Naive thymus-derived CD4-positive, alpha-beta T cell (primary cell): ENCODE results near the gene GIGYF2. TPM values are rescaled to one million over a fixed set of nuclear protein-coding genes. Genes with fewer than 3 reads are reported as not detected.

Experiments
- ATAC-seq: fragments of 150-1000 bp; cut with Tn5 transposase; 2 replicates; pipeline ENCODE4 v1.10.0; 2021; ENCODE audit warnings: mild to moderate bottlenecking, moderate library complexity
- CTCF ChIA-PET: fragments of 350-600 bp; sonication (Branson Sonifier 250); formaldehyde crosslinking; loops from one replicate; lab custom pipeline; 2021; ENCODE audit warnings: antibody characterized with exemption; lab: Charles Lee
- POLR2A ChIA-PET: fragments of 350-600 bp; sonication (Branson Sonifier 250); formaldehyde crosslinking; loops from one replicate; lab custom pipeline; 2021; ENCODE audit warnings: antibody characterized with exemption, inconsistent platforms; lab: Charles Lee
- DNase-seq, 9 donors: peaks; one replicate each; pipeline versions ENCODE4 v3.0.0 to v3.0.0-alpha.2; 2020 to 2022; ENCODE audit warnings: mixed read lengths in 1 of 9
- H3K27ac ChIP-seq: one replicate; pipeline ENCODE4 v1.7.0; 2013; ENCODE audit warnings: mild to moderate bottlenecking, low read depth, low read length, moderate library complexity
- H3K27me3 ChIP-seq, 2 donors: one replicate each; pipeline ENCODE4 v1.7.0; 2013; ENCODE audit warnings: low read length in 2 of 2, mild to moderate bottlenecking in 2 of 2, moderate library complexity in 2 of 2; ENCODE audit not compliant: control insufficient read depth in 2 of 2, insufficient read depth in 2 of 2
- H3K36me3 ChIP-seq, 3 experiments: 1 replicate in 2 of 3; 2 replicates in 1 of 3; pipeline ENCODE4 v1.7.0; 2013; ENCODE audit warnings: low read length in 3 of 3, mild to moderate bottlenecking in 3 of 3, moderate library complexity in 1 of 3; ENCODE audit not compliant: insufficient read depth in 3 of 3, control insufficient read depth in 2 of 3
- H3K4me1 ChIP-seq, 2 donors: one replicate each; pipeline ENCODE4 v1.7.0; 2013; ENCODE audit warnings: low read length in 2 of 2, mild to moderate bottlenecking in 2 of 2, moderate library complexity in 1 of 2; ENCODE audit not compliant: control insufficient read depth in 2 of 2, insufficient read depth in 2 of 2
- H3K4me3 ChIP-seq: 2 replicates; pipeline ENCODE4 v1.7.0; 2013; ENCODE audit warnings: mild to moderate bottlenecking, low read length
- H3K9me3 ChIP-seq, 3 experiments: 1 replicate in 2 of 3; 2 replicates in 1 of 3; pipeline ENCODE4 v1.7.0; 2013; ENCODE audit warnings: low read length in 3 of 3; ENCODE audit not compliant: control insufficient read depth in 2 of 3
- H3K27ac Mint-ChIP-seq, 9 donors: one replicate each; pipeline ENCODE4 v1.8.0; 2020 to 2022; ENCODE audit warnings: mixed read lengths in 9 of 9, mild to moderate bottlenecking in 8 of 9, moderate library complexity in 5 of 9, inconsistent platforms in 2 of 9
- H3K27me3 Mint-ChIP-seq, 5 donors: one replicate each; pipeline ENCODE4 v1.8.0; 2021 to 2022; ENCODE audit warnings: mixed read lengths in 5 of 5, mild to moderate bottlenecking in 1 of 5
- H3K36me3 Mint-ChIP-seq, 5 donors: one replicate each; pipeline ENCODE4 v1.8.0; 2020 to 2022; ENCODE audit warnings: mixed read lengths in 5 of 5, mild to moderate bottlenecking in 3 of 5, inconsistent platforms in 1 of 5
- H3K4me1 Mint-ChIP-seq, 7 donors: one replicate each; pipeline ENCODE4 v1.8.0; 2020 to 2022; ENCODE audit warnings: mixed read lengths in 7 of 7, mild to moderate bottlenecking in 3 of 7, inconsistent platforms in 1 of 7
- H3K4me3 Mint-ChIP-seq, 10 donors: one replicate each; pipeline ENCODE4 v1.8.0; 2020 to 2022; ENCODE audit warnings: mild to moderate bottlenecking in 10 of 10, mixed read lengths in 10 of 10, moderate library complexity in 6 of 10, inconsistent platforms in 2 of 10
- H3K9me3 Mint-ChIP-seq, 11 donors: one replicate each; pipeline ENCODE4 v1.8.0; 2020 to 2022; ENCODE audit warnings: mixed read lengths in 11 of 11, mild to moderate bottlenecking in 4 of 11, inconsistent platforms in 1 of 11, moderate library complexity in 1 of 11
- intact Hi-C, 2 donors: fragments of 100-400 bp; cut with micrococcal nuclease; formaldehyde crosslinking; loops; one replicate each; pipeline ENCODE4 v1.15.1; 2023
- polyA plus RNA-seq, 2 donors: library from polyadenylated mRNA; unstranded; fragments of 300-500 nt; fragmentation: Illumina TruSeq; gene quantifications; one replicate each; pipeline ENCODE4 v1.2.3, GENCODE V29; 2021
- total RNA-seq, 6 experiments: library from RNA in 5 of 6; stranded (reverse) in 5 of 6; gene quantifications; 1 replicate in 5 of 6; 2 replicates in 1 of 6; pipeline ENCODE4 v1.2.3 and lab custom pipeline; 2021 to 2026

Gene GIGYF2
- total and polyA plus RNA-seq, 7 experiments from 2014 or later = 25.3 to 82.8 (median 72.3) TPM

- peaks cover 0 to 4% (median 0%) of the 10 kb centered on the region in 5 donors for H3K27me3 Mint-ChIP-seq
- DNase-seq (no peak), ATAC-seq (no peak)
- Histone ChIP-seq H3K27ac (no peak overlapping the region), H3K4me3 (no peak overlapping the region), H3K9me3 (no peaks in the 10 kb centered on the region), H3K4me1 (no peaks in the 10 kb centered on the region), H3K27me3 (no peaks in the 10 kb centered on the region), H3K36me3 (no peaks in the 10 kb centered on the region)
- H3K9me3 Mint-ChIP-seq = peaks cover 0 to 4% (median 0%) of the 10 kb centered on the region in 11 donors
- H3K36me3 Mint-ChIP-seq = peaks cover 0 to 4% (median 0%) of the 10 kb centered on the region in 5 donors
- CTCF ChIA-PET = no interaction called here
- POLR2A ChIA-PET = no interaction called here
- H3K4me3 Mint-ChIP-seq = no peak overlapping the region
- intact Hi-C loops = no loop called here
- H3K27ac Mint-ChIP-seq = no peak overlapping the region
- H3K4me1 Mint-ChIP-seq = peaks cover 0 to 7% (median 0%) of the 10 kb centered on the region in 7 donors
Observed at GRCh38 chr2:232659359-232659758, 37.8 kb upstream of the GIGYF2 start.

DNA sequence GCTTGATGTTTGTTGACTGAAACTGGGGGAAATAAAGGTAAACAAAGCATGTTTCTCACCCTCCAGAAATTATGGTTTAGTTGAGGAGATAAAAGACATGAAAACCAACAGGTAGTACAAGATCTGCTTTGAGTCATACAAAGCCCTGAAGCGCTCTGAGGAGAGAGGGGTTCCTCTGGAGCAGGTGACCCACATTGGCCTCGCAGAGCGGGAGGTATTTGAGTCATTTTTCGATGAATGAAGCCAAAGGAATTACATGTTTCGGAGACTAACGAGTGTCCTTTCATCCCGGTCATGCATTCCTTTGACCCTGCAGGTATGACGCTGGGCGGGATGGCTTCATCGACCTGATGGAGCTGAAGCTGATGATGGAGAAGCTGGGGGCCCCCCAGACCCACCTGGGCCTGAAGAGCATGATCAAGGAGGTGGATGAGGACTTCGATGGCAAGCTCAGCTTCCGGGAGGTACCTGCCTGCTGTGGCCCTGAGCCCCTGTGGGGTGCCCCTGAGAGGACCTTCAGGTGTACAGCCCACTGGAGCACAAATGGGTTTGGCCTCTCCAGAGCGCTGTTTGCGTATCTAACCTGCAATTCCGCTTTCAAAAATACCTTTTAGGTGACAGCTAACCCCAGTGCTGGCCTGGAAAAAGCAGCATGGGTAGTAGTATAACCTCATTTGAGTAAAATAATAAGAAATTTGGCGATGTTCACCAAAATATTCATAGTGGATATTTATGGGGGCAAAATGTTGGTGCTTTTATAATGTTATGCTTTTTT is 34.5 kb upstream of the GIGYF2 start:
- Mint-ChIP-seq H3K4me3 (no peak overlapping the region), H3K9me3 (peaks cover 0 to 4% (median 0%) of the 10 kb centered on the region in 11 donors), H3K36me3 (peaks cover 0 to 4% (median 0%) of the 10 kb centered on the region in 5 donors), H3K27me3 (no peaks in the 10 kb centered on the region), H3K27ac (no peak overlapping the region), H3K4me1 (peaks cover 0 to 5% (median 0%) of the 10 kb centered on the region in 7 donors)
- intact Hi-C loops = no loop called here
- no peak overlapping the region for H3K4me3 ChIP-seq
- H3K4me1 ChIP-seq = no peaks in the 10 kb centered on the region
- no peaks in the 10 kb centered on the region for H3K36me3 ChIP-seq
- H3K27me3 ChIP-seq = no peaks in the 10 kb centered on the region
- ATAC-seq (no peak), DNase-seq (no peak)
- CTCF ChIA-PET = no interaction called here
- H3K27ac ChIP-seq = no peak overlapping the region
- no peaks in the 10 kb centered on the region for H3K9me3 ChIP-seq
- POLR2A ChIA-PET = no interaction called here

- Histone ChIP-seq H3K27ac (no peak overlapping the region), H3K27me3 (no peaks in the 10 kb centered on the region), H3K36me3 (no peaks in the 10 kb centered on the region), H3K4me1 (no peaks in the 10 kb centered on the region), H3K9me3 (no peaks in the 10 kb centered on the region), H3K4me3 (no peak overlapping the region)
- ATAC-seq = no peak
- H3K27ac Mint-ChIP-seq = no peak overlapping the region
- intact Hi-C loops = no loop called here
- H3K4me3 Mint-ChIP-seq = no peak overlapping the region
- no peak for DNase-seq
- peaks cover 0 to under 1% (median 0%) of the 10 kb centered on the region in 5 donors for H3K36me3 Mint-ChIP-seq
- no peaks in the 10 kb centered on the region for H3K4me1 Mint-ChIP-seq
- ChIA-PET POLR2A (no interaction called here), CTCF (interaction anchor here (0.6 kb wide), 1 partner anchor 53 kb away, joined by 3 read pairs; no protein-coding TSS in a partner anchor)
- peaks cover 0 to 1% (median 0%) of the 10 kb centered on the region in 11 donors for H3K9me3 Mint-ChIP-seq
- H3K27me3 Mint-ChIP-seq = peaks cover 0 to 9% (median 4%) of the 10 kb centered on the region in 5 donors
Observed at GRCh38 chr2:232666051-232666805, 30.9 kb upstream of the GIGYF2 start.

DNA sequence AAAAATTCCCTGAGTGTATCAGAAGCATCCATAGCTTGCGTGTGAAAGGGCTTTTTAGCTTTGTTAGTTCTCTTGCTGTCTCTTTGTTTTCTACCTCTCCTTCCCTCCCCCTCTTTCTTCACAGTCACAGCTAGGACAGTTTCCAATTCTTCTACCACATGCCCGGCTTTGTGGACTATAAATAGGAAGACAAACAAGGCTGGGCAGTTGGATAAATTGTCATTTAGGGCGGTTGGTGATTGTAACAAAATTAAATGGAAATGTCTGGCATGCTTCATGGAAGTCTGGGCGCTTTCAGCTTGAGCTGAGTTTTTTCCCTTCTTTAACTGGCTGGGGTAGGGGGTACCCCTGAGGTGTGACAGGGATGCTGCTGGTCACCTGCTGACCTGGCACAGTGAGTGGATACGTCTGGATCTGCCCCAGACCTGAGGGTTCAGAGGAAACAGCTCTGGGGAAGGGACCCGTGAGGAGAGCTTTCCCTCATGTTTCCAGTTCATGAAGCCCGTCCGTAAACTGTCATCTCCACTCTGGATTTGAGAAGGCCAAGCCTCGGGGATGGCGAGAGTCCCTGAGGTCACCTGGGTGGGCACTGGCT is 29.0 kb upstream of the GIGYF2 start:
- Histone ChIP-seq H3K27me3 (no peaks in the 10 kb centered on the region), H3K36me3 (no peaks in the 10 kb centered on the region), H3K9me3 (no peaks in the 10 kb centered on the region), H3K4me1 (no peaks in the 10 kb centered on the region), H3K27ac (no peak overlapping the region), H3K4me3 (no peak overlapping the region)
- H3K4me3 Mint-ChIP-seq = no peak overlapping the region
- no peak overlapping the region for H3K27ac Mint-ChIP-seq
- intact Hi-C loops = loop anchor here in 1 of 2 donors (2.0 kb wide), 1 partner anchor 61 kb away; no protein-coding TSS in a partner anchor
- H3K9me3 Mint-ChIP-seq = no peaks in the 10 kb centered on the region
- POLR2A ChIA-PET = no interaction called here
- H3K36me3 Mint-ChIP-seq = no peaks in the 10 kb centered on the region
- no peaks in the 10 kb centered on the region for H3K4me1 Mint-ChIP-seq
- CTCF ChIA-PET = no interaction called here
- no peak for DNase-seq
- H3K27me3 Mint-ChIP-seq = peaks cover 0 to 9% (median 4%) of the 10 kb centered on the region in 5 donors
- no peak for ATAC-seq

GRCh38 chr2:232668805-232669444 is 28.2 kb upstream of the GIGYF2 start:
- Mint-ChIP-seq H3K27ac (no peak overlapping the region), H3K4me3 (no peak overlapping the region), H3K36me3 (no peaks in the 10 kb centered on the region), H3K9me3 (no peaks in the 10 kb centered on the region), H3K4me1 (no peaks in the 10 kb centered on the region), H3K27me3 (peaks cover 0 to 9% (median 4%) of the 10 kb centered on the region in 5 donors)
- no peak overlapping the region for H3K27ac ChIP-seq
- ATAC-seq (no peak), DNase-seq (no peak)
- H3K9me3 ChIP-seq = no peaks in the 10 kb centered on the region
- ChIA-PET CTCF (no interaction called here), POLR2A (no interaction called here)
- H3K4me3 ChIP-seq = no peak overlapping the region
- H3K36me3 ChIP-seq = no peaks in the 10 kb centered on the region
- H3K4me1 ChIP-seq = no peaks in the 10 kb centered on the region
- H3K27me3 ChIP-seq = no peaks in the 10 kb centered on the region
- intact Hi-C loops = loop anchor here in 1 of 2 donors (1.0 to 2.0 kb wide), 2 partner anchors 58 to 62 kb away; no protein-coding TSS in a partner anchor

- ATAC-seq = no peak
Observed at GRCh38 chr2:232672588-232672987, 24.5 kb upstream of the GIGYF2 start.

More at GRCh38 chr2:232672588-232672987, 24.5 kb upstream of the GIGYF2 start:
- H3K27ac ChIP-seq = no peak overlapping the region
- H3K27me3 Mint-ChIP-seq = peaks cover 0 to 17% (median 8%) of the 10 kb centered on the region in 5 donors
- ChIA-PET POLR2A (no interaction called here), CTCF (no interaction called here)
- no peaks in the 10 kb centered on the region for H3K36me3 Mint-ChIP-seq
- peaks cover 0 to 7% (median 0%) of the 10 kb centered on the region in 7 donors for H3K4me1 Mint-ChIP-seq
- H3K4me3 ChIP-seq = no peak overlapping the region
- no peaks in the 10 kb centered on the region for H3K27me3 ChIP-seq
- peaks cover 0 to 1% (median 0%) of the 10 kb centered on the region in 11 donors for H3K9me3 Mint-ChIP-seq
- intact Hi-C loops = no loop called here
- H3K36me3 ChIP-seq = no peaks in the 10 kb centered on the region
- H3K9me3 ChIP-seq = no peaks in the 10 kb centered on the region
- no peak overlapping the region for H3K4me3 Mint-ChIP-seq
- H3K27ac Mint-ChIP-seq = no peak overlapping the region
- H3K4me1 ChIP-seq = no peaks in the 10 kb centered on the region
- no peak for DNase-seq
